HG02870 (cell line): Measurements from ENCODE around the gene STOML3.

ENCODE experiments used
- ATAC-seq: cut with Tn5 transposase; IDR thresholded peaks from one replicate; pipeline ENCODE4 v1.9.1; 2021; ENCODE audit warnings: mild to moderate bottlenecking, moderate library complexity; ENCODE audit not compliant: unreplicated experiment

The STOML3 gene

GRCh38 chr13:38993381-38993780 is 2.8 kb upstream of the STOML3 start:
- no peak for ATAC-seq

GRCh38 chr13:38981096-38981495 is 9.5 kb downstream of the STOML3 start:
- ATAC-seq: no peak

GRCh38 chr13:38980750-38981078 is 9.9 kb downstream of the STOML3 start:
- ATAC-seq: no peak

GRCh38 chr13:38979891-38980749 is 10.5 kb downstream of the STOML3 start:
- ATAC-seq: no peak

GRCh38 chr13:38970380-38971051 is 20.1 kb downstream of the STOML3 start:
- ATAC-seq: no peak

- ATAC-seq: no peak
Observed at GRCh38 chr13:38969187-38969586, 21.4 kb downstream of the STOML3 start.

- ATAC-seq: no peak
Observed at GRCh38 chr13:38967446-38967845, 23.2 kb downstream of the STOML3 start.

GRCh38 chr13:38965281-38965680 is 25.4 kb downstream of the STOML3 start:
- ATAC-seq: no peak

GRCh38 chr13:38960175-38960574 is 30.5 kb downstream of the STOML3 start:
- no peak for ATAC-seq

GRCh38 chr13:38957794-38958592 is 32.6 kb downstream of the STOML3 start:
- ATAC-seq: no peak

GRCh38 chr13:38954844-38955243 is 35.8 kb downstream of the STOML3 start:
- no peak for ATAC-seq

- ATAC-seq: no peak
Observed at GRCh38 chr13:38954291-38954690, 36.3 kb downstream of the STOML3 start.

GRCh38 chr13:38952827-38953226 is 37.8 kb downstream of the STOML3 start:
- no peak for ATAC-seq

- no peak for ATAC-seq
Observed at GRCh38 chr13:38951525-38952313, 38.9 kb downstream of the STOML3 start.

GRCh38 chr13:38950987-38951386 is 39.6 kb downstream of the STOML3 start:
- no peak for ATAC-seq

GRCh38 chr13:38947054-38947453 is 43.6 kb downstream of the STOML3 start:
- no peak for ATAC-seq

- ATAC-seq: no peak
Observed at GRCh38 chr13:38944219-38944618, 46.4 kb downstream of the STOML3 start.

GRCh38 chr13:38943231-38943630 is 47.4 kb downstream of the STOML3 start:
- no peak for ATAC-seq

GRCh38 chr13:38941353-38941945 is 49.2 kb downstream of the STOML3 start:
- no peak for ATAC-seq

- ATAC-seq: no peak
Observed at GRCh38 chr13:38933786-38934185, 56.8 kb downstream of the STOML3 start.
